GM23338 (cell line): ENCODE data around the gene FGF19. TPM values are rescaled to one million over a fixed set of nuclear protein-coding genes. Genes with fewer than 3 reads are reported as not detected.

Experiments used
- CREB1 ChIP-seq: fragments of 250-450 bp; sonication (Bioruptor Pico); IDR thresholded peaks from 2 replicates; pipeline ENCODE4 v1.5.0; 2020; ENCODE audit warnings: low read depth, mild to moderate bottlenecking, moderate library complexity
- EZH2 ChIP-seq: fragments of 200-600 bp; sonication (generic); IDR thresholded peaks from one replicate; pipeline ENCODE4 v1.8.0; 2017; ENCODE audit warnings: antibody characterized with exemption, mild to moderate bottlenecking, low read depth; ENCODE audit not compliant: unreplicated experiment
- JUNB ChIP-seq: IDR thresholded peaks from one replicate; pipeline ENCODE4 v1.6.1; 2016; ENCODE audit warnings: antibody characterized with exemption; ENCODE audit not compliant: unreplicated experiment
- NANOG ChIP-seq: IDR thresholded peaks from 2 replicates; pipeline ENCODE4 v1.6.1; 2016; ENCODE audit warnings: antibody characterized with exemption, borderline replicate concordance
- POLR2AphosphoS5 ChIP-seq: IDR thresholded peaks from 2 replicates; pipeline ENCODE4 v1.6.1; 2016; ENCODE audit warnings: antibody characterized with exemption, low read depth
- REST ChIP-seq: IDR thresholded peaks from one replicate; pipeline ENCODE4 v1.6.1; 2018; ENCODE audit warnings: antibody characterized with exemption; ENCODE audit not compliant: unreplicated experiment
- STAT1 ChIP-seq: IDR thresholded peaks from one replicate; pipeline ENCODE4 v1.6.1; 2016; ENCODE audit warnings: antibody characterized with exemption; ENCODE audit not compliant: unreplicated experiment
- ZNF114 ChIP-seq: fragments of 250-450 bp; sonication (Bioruptor Pico); IDR thresholded peaks from 2 replicates; pipeline ENCODE4 v1.5.0; 2020; ENCODE audit warnings: mild to moderate bottlenecking, moderate library complexity
- polyA plus RNA-seq: library from polyadenylated mRNA; unstranded; fragments of >200 nt; fragmentation: Nextera tagmentation; extraction: Ambion mirVana; gene quantifications from 2 replicates; pipeline ENCODE4 v1.2.1, GENCODE V29; 2016
- total RNA-seq: library from RNA; depleted of rRNA; stranded (reverse); fragments of >200 nt; shearing (Covaris generic); gene quantifications from 2 replicates; pipeline ENCODE4 v1.2.3, GENCODE V29; 2014
- TF ChIP-seq, protein P1 (sequence below): fragments of 250-450 bp; sonication (Bioruptor Pico); IDR thresholded peaks from 2 replicates; pipeline ENCODE4 v1.5.0; 2020; ENCODE audit warnings: mild to moderate bottlenecking, moderate library complexity
- TF ChIP-seq, protein P2 (sequence below), 2 experiments: fragments of 200-600 bp in 1 of 2; sonication (generic) in 1 of 2; conservative IDR thresholded peaks; 2 replicates each; pipeline versions ENCODE4 v1.5.1 to v1.6.1; 2016 to 2017; ENCODE audit warnings: antibody characterized with exemption in 2 of 2, low read depth in 2 of 2, mild to moderate bottlenecking in 2 of 2, moderate library complexity in 1 of 2

Gene FGF19
- total and polyA plus RNA-seq, 2 experiments from 2014 or later = 21.7 to 36.1 TPM

DNA sequence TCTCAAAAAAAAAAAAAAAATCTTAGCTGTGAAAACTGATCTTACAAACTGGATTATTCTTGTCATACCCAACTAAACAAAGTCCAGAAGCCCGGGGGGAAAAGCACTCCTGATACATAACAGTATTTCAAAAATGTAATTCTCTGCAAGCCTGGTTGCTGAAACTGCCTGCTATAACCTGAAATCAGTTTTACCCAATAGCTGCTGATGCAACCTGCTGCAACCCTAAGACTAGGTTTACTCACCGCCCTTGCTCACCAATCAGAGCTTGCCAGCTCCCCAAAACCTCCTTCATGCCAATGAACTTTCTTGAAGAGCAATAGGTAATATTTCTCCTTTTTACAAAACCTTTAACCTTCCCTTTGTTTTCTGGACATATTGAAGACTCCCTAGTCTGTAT is 12.4 kb downstream of the FGF19 start (continued):
- TF ChIP-seq, protein P1, sequence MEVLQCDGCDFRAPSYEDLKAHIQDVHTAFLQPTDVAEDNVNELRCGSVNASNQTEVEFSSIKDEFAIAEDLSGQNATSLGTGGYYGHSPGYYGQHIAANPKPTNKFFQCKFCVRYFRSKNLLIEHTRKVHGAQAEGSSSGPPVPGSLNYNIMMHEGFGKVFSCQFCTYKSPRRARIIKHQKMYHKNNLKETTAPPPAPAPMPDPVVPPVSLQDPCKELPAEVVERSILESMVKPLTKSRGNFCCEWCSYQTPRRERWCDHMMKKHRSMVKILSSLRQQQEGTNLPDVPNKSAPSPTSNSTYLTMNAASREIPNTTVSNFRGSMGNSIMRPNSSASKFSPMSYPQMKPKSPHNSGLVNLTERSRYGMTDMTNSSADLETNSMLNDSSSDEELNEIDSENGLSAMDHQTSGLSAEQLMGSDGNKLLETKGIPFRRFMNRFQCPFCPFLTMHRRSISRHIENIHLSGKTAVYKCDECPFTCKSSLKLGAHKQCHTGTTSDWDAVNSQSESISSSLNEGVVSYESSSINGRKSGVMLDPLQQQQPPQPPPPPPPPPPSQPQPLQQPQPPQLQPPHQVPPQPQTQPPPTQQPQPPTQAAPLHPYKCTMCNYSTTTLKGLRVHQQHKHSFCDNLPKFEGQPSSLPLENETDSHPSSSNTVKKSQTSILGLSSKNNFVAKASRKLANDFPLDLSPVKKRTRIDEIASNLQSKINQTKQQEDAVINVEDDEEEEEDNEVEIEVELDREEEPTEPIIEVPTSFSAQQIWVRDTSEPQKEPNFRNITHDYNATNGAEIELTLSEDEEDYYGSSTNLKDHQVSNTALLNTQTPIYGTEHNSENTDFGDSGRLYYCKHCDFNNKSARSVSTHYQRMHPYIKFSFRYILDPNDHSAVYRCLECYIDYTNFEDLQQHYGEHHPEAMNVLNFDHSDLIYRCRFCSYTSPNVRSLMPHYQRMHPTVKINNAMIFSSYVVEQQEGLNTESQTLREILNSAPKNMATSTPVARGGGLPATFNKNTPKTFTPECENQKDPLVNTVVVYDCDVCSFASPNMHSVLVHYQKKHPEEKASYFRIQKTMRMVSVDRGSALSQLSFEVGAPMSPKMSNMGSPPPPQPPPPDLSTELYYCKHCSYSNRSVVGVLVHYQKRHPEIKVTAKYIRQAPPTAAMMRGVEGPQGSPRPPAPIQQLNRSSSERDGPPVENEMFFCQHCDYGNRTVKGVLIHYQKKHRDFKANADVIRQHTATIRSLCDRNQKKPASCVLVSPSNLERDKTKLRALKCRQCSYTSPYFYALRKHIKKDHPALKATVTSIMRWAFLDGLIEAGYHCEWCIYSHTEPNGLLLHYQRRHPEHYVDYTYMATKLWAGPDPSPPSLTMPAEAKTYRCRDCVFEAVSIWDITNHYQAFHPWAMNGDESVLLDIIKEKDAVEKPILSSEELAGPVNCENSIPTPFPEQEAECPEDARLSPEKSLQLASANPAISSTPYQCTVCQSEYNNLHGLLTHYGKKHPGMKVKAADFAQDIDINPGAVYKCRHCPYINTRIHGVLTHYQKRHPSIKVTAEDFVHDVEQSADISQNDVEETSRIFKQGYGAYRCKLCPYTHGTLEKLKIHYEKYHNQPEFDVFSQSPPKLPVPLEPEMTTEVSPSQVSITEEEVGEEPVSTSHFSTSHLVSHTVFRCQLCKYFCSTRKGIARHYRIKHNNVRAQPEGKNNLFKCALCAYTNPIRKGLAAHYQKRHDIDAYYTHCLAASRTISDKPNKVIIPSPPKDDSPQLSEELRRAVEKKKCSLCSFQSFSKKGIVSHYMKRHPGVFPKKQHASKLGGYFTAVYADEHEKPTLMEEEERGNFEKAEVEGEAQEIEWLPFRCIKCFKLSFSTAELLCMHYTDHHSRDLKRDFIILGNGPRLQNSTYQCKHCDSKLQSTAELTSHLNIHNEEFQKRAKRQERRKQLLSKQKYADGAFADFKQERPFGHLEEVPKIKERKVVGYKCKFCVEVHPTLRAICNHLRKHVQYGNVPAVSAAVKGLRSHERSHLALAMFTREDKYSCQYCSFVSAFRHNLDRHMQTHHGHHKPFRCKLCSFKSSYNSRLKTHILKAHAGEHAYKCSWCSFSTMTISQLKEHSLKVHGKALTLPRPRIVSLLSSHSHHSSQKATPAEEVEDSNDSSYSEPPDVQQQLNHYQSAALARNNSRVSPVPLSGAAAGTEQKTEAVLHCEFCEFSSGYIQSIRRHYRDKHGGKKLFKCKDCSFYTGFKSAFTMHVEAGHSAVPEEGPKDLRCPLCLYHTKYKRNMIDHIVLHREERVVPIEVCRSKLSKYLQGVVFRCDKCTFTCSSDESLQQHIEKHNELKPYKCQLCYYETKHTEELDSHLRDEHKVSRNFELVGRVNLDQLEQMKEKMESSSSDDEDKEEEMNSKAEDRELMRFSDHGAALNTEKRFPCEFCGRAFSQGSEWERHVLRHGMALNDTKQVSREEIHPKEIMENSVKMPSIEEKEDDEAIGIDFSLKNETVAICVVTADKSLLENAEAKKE (CRISPR knock-in tag) = no peak
- no peak for TF ChIP-seq STAT1
- no peak for TF ChIP-seq JUNB
- TF ChIP-seq POLR2AphosphoS5 = no peak
- TF ChIP-seq EZH2 = no peak
- no peak for TF ChIP-seq ZNF114
- no peak for TF ChIP-seq CREB1 (CRISPR knock-in tag)
- no peak for TF ChIP-seq NANOG
- no peak for TF ChIP-seq REST
- TF ChIP-seq, protein P2, sequence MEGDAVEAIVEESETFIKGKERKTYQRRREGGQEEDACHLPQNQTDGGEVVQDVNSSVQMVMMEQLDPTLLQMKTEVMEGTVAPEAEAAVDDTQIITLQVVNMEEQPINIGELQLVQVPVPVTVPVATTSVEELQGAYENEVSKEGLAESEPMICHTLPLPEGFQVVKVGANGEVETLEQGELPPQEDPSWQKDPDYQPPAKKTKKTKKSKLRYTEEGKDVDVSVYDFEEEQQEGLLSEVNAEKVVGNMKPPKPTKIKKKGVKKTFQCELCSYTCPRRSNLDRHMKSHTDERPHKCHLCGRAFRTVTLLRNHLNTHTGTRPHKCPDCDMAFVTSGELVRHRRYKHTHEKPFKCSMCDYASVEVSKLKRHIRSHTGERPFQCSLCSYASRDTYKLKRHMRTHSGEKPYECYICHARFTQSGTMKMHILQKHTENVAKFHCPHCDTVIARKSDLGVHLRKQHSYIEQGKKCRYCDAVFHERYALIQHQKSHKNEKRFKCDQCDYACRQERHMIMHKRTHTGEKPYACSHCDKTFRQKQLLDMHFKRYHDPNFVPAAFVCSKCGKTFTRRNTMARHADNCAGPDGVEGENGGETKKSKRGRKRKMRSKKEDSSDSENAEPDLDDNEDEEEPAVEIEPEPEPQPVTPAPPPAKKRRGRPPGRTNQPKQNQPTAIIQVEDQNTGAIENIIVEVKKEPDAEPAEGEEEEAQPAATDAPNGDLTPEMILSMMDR (conservative IDR thresholded peaks at IDR 0.05; ENCODE audit: low read depth in 2 of 2) = no peak
